ENCODE data around the gene CNGB1.
"Not testable (repeated sequence)": the region's sequence is repeated elsewhere in the genome, so short reads cannot be mapped to it uniquely, and the experiment has no call there.

GRCh38 chr16:57846931-57847330 is 124.0 kb downstream of the CNGB1 start:
- TF ChIP-seq CTCF (optimal IDR thresholded peaks at IDR 0.05 in 1 of 3, IDR thresholded peaks at IDR 0.05 in 1 of 3, conservative IDR thresholded peaks at IDR 0.05 in 1 of 3; ENCODE audit: extremely low read depth in 1 of 3, insufficient read depth in 2 of 3, low read length in 3 of 3); EZH2 (IDR thresholded peaks at IDR 0.05; ENCODE audit: low read length): not testable (repeated sequence)

All from keratinocyte (primary cell).